Bronchial epithelial cell (primary cell): Measurements from ENCODE around the gene IP6K3. TPM values are rescaled to one million over a fixed set of nuclear protein-coding genes. Genes with fewer than 3 reads are reported as not detected.

ENCODE experiments used
- DNase-seq: peaks from one replicate; pipeline ENCODE4 v3.0.0-alpha.2; 2010; ENCODE audit warnings: low read depth
- FAIRE-seq: peaks from 2 replicates; lab custom pipeline; 2011; peaks lifted over from hg19 to GRCh38; lab: Jason Lieb, UNC
- H3K27me3 ChIP-seq: 2 replicates; pipeline ENCODE4 v1.5.1; 2011; ENCODE audit warnings: low read length; ENCODE audit not compliant: control insufficient read depth, insufficient read depth
- H3K36me3 ChIP-seq: 2 replicates; pipeline ENCODE4 v1.5.1; 2011; ENCODE audit warnings: low read length; ENCODE audit not compliant: control insufficient read depth, insufficient read depth
- H3K4me3 ChIP-seq: 2 replicates; pipeline ENCODE4 v1.5.1; 2011; ENCODE audit warnings: mild to moderate bottlenecking, low read depth, low read length, control low read depth
- total RNA-seq: library from RNA; depleted of rRNA; stranded (reverse); fragments of >200 nt; gene quantifications from 2 replicates; pipeline ENCODE4 v1.2.1, GENCODE V29; 2014
- TF ChIP-seq, protein P1 (sequence below): IDR thresholded peaks from 2 replicates; pipeline ENCODE4 v1.5.1; 2011; ENCODE audit warnings: mild to moderate bottlenecking, moderate library complexity, low read length, control low read depth, inconsistent platforms; ENCODE audit not compliant: insufficient read depth, severe bottlenecking

Gene IP6K3
- total RNA-seq, 1 donor from 2014 or later = under 0.01 TPM

DNA sequence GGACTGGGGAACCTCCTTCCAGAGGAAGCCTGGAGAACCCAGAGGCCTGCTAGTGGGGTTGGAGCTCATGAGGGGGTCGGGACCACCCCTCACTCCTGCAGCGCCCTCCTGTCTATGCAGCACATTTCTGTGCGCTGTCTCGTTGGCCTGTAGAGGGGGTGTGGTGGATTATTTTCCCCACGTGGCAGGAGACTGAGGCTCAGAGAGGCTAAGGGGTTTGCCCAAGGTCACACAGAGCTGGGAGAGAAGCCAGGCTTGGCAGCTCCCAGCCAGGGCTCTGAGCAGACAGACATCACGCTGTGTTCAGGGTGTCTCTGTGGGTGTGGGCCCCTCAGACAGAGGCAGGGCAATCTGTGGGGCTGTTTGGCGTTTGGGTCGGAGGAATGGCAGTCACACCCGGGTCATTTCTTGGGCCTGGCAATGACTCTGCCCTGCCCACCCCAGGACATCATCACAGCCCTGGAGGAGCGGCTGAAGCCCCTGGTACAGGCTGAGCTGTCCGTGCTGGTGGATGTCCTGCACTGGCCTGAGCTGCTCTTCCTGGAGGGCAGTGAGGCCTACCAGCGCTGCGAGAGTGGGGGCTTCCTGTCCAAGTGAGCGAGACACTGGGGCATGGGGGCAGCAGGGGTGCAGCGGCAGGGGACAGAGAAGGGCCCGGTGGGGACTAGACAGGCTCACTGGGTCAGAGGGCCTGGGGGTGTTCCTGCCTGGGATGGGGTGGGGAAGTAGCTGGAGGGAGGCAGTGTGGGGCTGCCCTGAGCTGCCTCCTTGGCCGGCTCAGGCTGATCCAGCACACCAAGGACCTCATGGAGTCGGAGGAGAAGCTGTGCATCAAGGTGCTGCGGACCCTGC, 62.9 kb downstream of the IP6K3 start:
- FAIRE-seq (no peak), DNase-seq (no peak)
- Histone ChIP-seq H3K4me3 (no peak overlapping the region), H3K36me3 (peaks cover 77% of the 10 kb centered on the region), H3K27me3 (no peaks in the 10 kb centered on the region)
- TF ChIP-seq, protein P1, sequence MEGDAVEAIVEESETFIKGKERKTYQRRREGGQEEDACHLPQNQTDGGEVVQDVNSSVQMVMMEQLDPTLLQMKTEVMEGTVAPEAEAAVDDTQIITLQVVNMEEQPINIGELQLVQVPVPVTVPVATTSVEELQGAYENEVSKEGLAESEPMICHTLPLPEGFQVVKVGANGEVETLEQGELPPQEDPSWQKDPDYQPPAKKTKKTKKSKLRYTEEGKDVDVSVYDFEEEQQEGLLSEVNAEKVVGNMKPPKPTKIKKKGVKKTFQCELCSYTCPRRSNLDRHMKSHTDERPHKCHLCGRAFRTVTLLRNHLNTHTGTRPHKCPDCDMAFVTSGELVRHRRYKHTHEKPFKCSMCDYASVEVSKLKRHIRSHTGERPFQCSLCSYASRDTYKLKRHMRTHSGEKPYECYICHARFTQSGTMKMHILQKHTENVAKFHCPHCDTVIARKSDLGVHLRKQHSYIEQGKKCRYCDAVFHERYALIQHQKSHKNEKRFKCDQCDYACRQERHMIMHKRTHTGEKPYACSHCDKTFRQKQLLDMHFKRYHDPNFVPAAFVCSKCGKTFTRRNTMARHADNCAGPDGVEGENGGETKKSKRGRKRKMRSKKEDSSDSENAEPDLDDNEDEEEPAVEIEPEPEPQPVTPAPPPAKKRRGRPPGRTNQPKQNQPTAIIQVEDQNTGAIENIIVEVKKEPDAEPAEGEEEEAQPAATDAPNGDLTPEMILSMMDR = no peak

DNA sequence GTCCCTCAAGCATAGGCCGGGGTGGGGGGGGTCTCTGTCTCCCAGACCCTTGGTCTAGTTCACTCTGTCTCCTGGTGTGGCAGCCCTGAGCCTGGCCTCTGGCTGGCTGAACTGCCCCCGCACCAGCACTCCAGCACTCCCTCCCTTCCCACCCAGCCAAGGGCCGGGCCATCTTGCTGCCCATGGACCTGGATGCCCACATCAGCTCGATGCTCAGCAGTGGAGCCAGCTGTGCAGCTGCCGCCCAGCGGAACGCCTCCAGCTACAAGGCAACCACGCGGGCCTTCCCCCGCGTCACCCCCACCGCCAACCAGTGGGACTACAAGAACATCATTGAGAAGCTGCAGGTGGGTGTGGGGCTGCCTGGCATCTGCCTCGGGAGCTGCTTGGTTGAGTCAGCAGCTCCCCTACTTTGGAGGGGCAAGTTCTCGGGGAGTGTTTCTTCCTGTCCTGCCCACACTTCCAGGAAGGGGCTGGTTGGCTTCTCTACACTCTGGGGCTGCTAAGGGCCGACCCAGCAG, 63.6 kb downstream of the IP6K3 start:
- no peak overlapping the region for H3K4me3 ChIP-seq
- TF ChIP-seq, protein P1 = no peak
- no peaks in the 10 kb centered on the region for H3K27me3 ChIP-seq
- peaks cover 78% of the 10 kb centered on the region for H3K36me3 ChIP-seq
- DNase-seq = no peak
- FAIRE-seq = no peak

DNA sequence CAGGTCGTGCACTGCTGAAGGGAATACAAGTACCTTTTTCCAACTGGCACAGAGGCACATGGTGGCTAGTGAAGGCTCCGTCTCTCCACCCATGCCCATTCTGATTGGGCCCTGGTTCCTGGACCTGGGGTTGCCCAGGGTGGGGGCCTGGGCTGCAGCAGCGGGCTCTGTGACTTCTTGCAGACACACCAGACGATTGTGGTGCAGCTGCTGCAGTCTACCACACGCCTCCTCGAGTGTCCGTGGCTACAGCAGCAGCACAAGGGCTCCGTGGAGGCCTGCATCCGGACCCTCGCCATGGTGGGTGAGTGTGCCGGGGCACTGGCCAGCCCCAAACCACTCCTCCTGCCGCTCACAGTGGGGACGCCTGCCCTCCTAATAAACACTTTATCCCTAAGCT, 64.4 kb downstream of the IP6K3 start:
- H3K36me3 ChIP-seq = peaks cover 79% of the 10 kb centered on the region
- no peaks in the 10 kb centered on the region for H3K27me3 ChIP-seq
- no peak overlapping the region for H3K4me3 ChIP-seq
- FAIRE-seq = no peak
- TF ChIP-seq, protein P1 = no peak
- DNase-seq = no peak

DNA sequence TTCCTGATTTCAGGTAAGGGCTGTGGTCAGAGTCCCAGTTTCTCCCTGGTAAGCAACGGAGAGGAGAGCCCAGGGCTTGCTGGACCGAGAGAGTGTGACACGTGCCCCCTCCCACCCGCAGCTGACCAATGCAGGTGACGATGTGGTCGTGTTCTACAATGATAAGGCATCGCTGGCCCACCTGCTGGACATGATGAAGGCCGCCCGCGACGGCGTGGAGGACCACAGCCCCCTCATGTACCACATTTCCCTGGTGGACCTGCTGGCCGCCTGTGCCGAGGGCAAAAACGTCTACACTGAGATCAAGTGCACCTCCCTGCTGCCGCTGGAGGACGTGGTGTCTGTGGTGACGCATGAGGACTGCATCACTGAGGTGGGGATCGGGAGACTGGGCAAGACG, 66.9 kb downstream of the IP6K3 start:
- TF ChIP-seq, protein P1 = no peak
- Histone ChIP-seq H3K36me3 (peaks cover 77% of the 10 kb centered on the region), H3K4me3 (no peak overlapping the region), H3K27me3 (no peaks in the 10 kb centered on the region)
- DNase-seq (no peak), FAIRE-seq (no peak)

DNA sequence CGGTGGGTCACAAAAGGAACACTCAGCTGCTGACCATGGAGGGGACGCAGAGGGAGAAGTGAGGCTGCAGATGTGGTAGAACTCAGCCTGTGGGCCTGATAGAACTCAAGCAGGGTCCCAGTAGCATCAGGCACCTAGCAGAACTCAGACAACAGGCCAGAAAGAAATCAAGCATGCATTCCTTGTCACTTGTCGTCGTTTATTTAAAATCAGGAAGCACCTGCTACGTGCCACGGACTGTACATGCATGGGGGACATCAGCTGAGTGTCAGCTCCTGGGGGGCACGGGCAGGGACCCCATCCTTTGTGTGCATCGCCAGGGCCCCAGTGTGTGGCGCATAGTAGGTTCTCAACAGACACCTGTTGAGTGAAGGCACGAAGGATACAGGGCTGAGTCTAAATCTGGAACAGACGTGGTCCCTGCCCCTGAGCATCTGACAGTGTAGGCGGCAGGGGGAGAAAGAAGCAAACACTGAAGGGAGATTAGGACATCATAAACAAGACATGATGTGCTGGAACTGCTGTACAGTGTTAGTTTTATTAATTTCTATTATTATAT, 67.7 kb downstream of the IP6K3 start:
- TF ChIP-seq, protein P1 = no peak
- no peak for FAIRE-seq
- Histone ChIP-seq H3K4me3 (no peak overlapping the region), H3K27me3 (no peaks in the 10 kb centered on the region), H3K36me3 (peaks cover 75% of the 10 kb centered on the region)
- no peak for DNase-seq
